Pericardium fibroblast (primary cell): Measurements from ENCODE around the gene MYLK3. TPM values are rescaled to one million over a fixed set of nuclear protein-coding genes. Genes with fewer than 3 reads are reported as not detected.

Source experiments
- total RNA-seq: library from RNA; depleted of rRNA; stranded (reverse); fragments of >200 nt; gene quantifications from 2 replicates; pipeline ENCODE4 v1.2.3, GENCODE V29; 2015

MYLK3 gene
- 0.17 and 3.6 TPM in 2 replicates for total RNA-seq

DNA sequence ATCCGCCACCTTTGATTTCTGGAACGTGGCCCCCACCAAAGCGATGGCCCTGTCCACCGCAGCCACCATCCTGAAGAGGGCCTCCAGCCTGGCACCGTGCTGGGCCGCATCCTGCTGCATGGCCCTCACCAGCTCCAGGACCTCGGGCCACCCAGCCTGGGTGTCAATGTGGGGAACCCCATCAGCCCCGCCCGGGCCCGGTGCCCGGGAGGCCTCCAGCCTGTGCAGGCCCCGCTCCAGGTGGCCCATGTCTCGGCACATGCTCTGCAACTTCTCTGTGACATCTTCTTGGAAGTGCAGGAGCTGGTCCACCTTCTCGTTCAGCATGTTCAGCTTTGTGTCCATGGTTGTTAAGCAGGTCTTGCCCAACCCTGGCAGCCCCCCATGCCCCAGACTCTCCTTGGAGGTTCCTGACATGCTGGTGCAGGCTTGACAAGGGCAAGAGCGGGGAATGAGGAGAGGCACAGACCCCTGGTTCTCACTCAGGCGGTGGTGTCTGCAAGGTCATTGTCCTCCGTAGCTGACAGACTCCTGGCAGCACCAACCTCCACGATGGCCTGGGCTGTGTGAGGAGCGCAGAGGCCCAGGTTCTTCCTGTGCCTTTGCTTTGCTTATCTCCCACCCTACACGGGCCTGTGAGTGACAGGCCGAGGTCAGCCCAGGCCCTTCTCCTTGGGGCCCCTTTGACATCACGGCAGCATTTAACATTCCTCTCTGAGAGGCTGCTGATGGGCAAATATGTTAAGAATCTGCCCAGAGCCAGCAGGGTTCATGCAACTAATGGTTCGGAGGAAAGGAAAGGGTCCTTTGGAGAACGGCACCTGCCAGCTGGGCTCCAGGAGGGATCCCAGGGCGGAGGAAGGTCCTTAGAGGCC is at the start of gene MYLK3:
MYLK3 (minus strand) TSS at position 568 of the 875 bp plus-strand sequence; CDS start at position 417, 151 bp downstream.

DNA sequence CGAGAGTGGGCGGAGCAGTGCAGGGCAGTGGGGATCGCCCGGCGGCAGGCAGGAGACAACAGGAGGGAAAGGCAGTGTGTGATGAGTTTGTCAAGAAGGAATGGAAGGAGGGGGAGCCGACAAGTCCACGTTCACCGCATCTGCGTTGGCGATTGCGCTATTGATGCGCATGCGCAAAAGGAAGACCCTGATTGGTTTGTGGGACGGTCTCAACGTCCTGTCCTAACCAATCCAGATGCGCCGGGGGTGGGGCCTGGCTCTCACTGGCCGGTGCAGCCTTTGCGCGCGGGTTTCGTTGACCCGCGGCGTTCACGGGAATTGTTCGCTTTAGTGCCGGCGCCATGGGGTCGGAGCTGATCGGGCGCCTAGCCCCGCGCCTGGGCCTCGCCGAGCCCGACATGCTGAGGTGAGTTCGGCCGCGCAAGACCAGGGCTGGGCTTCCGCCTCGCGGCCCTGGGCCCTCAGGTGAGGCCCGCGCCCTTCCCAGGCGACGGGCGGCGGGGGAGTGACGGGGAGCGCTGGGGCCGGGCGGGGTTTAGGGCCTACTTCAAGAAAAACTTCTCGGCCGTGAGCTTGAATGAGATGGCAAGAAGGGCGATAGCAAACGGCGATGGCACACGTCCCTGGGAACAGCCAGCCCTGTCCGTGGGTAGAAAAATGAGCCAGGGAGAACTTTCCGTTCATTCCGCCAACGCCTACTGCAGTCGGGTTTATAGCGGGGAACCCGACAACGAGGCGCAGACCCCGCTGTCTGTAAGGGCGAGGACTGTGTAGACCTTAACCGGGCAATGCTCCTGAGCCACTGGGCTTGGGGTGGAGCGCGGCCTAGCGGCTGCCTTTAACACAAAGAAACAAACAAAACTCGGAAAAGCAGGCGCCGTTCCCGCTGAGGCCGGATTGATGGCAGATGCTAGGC is 58.5 kb downstream of the MYLK3 start, which contains the start of gene ORC6:
ORC6 (plus strand) TSS at position 295 of the 916 bp plus-strand sequence; CDS start at position 342, 47 bp downstream.

DNA sequence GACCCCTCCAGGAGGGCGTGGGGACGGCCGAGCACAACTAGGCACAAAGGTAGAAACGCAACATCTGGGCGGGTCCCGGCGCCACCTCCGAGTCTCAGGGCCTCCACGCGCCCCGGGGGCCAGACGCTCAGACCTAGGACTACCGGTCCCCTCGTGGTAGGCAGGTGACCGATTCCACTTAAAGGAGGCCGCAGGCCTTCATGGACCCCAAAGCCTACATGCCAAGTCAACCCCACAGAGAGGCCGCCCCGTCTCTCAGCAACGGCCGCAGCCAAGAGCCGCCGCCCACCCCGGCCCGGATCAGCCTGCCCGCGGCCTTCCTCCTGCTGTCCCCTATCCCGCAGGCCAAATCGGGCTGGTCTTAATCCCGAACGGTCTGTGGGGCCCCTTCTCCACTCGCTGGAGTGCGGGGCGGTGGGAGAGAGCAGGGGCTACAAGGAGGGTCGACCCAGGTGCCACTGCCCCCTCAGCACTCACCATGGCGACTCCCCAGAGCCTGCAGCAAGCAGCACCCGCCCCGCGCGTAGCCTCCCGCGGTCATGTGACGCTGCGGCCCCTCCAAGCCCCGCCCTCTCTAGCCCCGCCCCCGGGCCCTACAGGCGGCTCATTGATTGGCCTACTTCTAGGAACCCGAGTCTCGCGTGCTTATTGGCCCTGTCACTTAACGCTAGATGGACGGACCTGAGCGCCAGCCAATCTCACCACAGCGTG is 59.3 kb downstream of the MYLK3 start, which contains the start of gene VPS35:
VPS35 (minus strand) TSS at position 525 of the 711 bp plus-strand sequence; CDS start at position 480, 45 bp downstream.

Other genes with a start within 250 kb of the MYLK3 start
- gene SHCBP1, start 127.0 kb downstream of the MYLK3 start, total RNA-seq: 0.82 and 1.8 TPM in 2 replicates
- gene VPS35, start 59.2 kb downstream of the MYLK3 start, total RNA-seq: 63.0 and 86.5 TPM in 2 replicates
- gene ORC6, start 58.7 kb downstream of the MYLK3 start, total RNA-seq: 1.4 and 3.3 TPM in 2 replicates
- gene C16orf87, start 82.8 kb upstream of the MYLK3 start, total RNA-seq: 7.7 and 8.4 TPM in 2 replicates
- 11.4 and 21.0 TPM in 2 replicates for gene GPT2, start 136.0 kb upstream of the MYLK3 start, total RNA-seq
- gene DNAJA2, start 225.3 kb upstream of the MYLK3 start, total RNA-seq: 43.6 and 45.1 TPM in 2 replicates